T-helper 2 cell treated with Interferon-gamma antibody and Interleukin-4, amounts not matched to agents 5 μg/mL and 100 μg/mL, for 36 hours (primary cell): ENCODE measurements around the gene ABHD17C.

Experiments used
- DNase-seq: peaks from one replicate; pipeline ENCODE4 v3.0.0; 2021; ENCODE audit warnings: low spot score
- H3K27ac Mint-ChIP-seq: one replicate; pipeline ENCODE4 v1.8.0; 2021; ENCODE audit warnings: mild to moderate bottlenecking, mixed read lengths
- H3K27me3 Mint-ChIP-seq: one replicate; pipeline ENCODE4 v1.8.0; 2021; ENCODE audit warnings: low read depth, mixed read lengths
- H3K36me3 Mint-ChIP-seq: one replicate; pipeline ENCODE4 v1.8.0; 2021; ENCODE audit warnings: low read depth, mixed read lengths
- H3K4me1 Mint-ChIP-seq: one replicate; pipeline ENCODE4 v1.8.0; 2021; ENCODE audit warnings: low read depth, mixed read lengths
- H3K4me3 Mint-ChIP-seq: one replicate; pipeline ENCODE4 v1.8.0; 2022; ENCODE audit warnings: mild to moderate bottlenecking, moderate library complexity, mixed read lengths
- H3K9me3 Mint-ChIP-seq: one replicate; pipeline ENCODE4 v1.8.0; 2021; ENCODE audit warnings: mixed read lengths

The ABHD17C gene

DNA sequence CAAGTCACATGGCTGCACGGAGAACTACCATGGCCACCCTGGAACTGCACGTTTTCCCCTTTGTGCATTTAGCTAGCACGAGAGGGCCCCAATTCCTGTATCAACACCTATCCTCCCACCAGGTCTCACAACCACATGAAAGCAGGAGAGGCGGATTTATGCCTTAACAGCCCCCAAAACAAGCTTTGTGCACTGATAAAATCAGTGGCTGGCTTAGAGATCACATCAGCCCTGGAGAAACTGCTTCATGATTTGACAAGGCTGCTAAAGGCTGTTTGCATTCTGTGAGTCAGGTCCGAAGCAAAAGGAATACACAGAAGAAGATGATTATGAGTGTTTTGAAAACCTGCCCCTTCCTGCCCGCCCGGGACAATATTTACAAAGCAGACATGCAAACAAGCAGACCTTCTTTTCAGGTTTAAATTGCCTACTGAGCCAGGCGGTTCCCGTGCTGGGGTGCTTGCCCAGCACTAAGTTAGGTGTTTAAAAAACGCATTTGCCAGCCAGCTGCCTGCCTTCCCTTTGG, 109.9 kb downstream of the ABHD17C start:
- Mint-ChIP-seq H3K4me3 (peak overlapping the region; percentile 53), H3K27ac (peak overlapping the region; percentile 80), H3K27me3 (no peaks in the 10 kb centered on the region), H3K36me3 (peaks cover 16% of the 10 kb centered on the region), H3K4me1 (peaks cover 47% of the 10 kb centered on the region), H3K9me3 (peaks cover 9% of the 10 kb centered on the region)
- DNase-seq, result peak; percentile 68
